Tibial nerve (tissue), 4 donors: Measurements from ENCODE around the gene TAF11L6. TPM values are rescaled to one million over a fixed set of nuclear protein-coding genes. Genes with fewer than 3 reads are reported as not detected.

Experiments used
- small RNA-seq: library from RNA; depleted of rRNA; stranded (forward); fragments of <200 nt; gene quantifications from one replicate; pipeline ENCODE3, GENCODE V24; 2016
- total RNA-seq, 4 donors: library from RNA; depleted of rRNA; stranded (reverse); fragments of >200 nt; gene quantifications; one replicate each; pipeline ENCODE4 v1.1.0, GENCODE V29; 2016

Gene TAF11L6
- total RNA-seq, 4 donors from 2014 or later: not detected

Small RNA genes within 50 kb of the gene (small RNA-seq; reads per million reads assigned to genes)
- not detected for gene AC106774.3

Other genes starting within 250 kb of the TAF11L6 start
- not detected for gene TAF11L2, start 30.4 kb upstream of the TAF11L6 start, total RNA-seq
- gene TAF11L3, start 10.3 kb upstream of the TAF11L6 start, total RNA-seq: not detected
- not detected for gene TAF11L4, start 6.9 kb upstream of the TAF11L6 start, total RNA-seq
- gene TAF11L5, start 3.4 kb upstream of the TAF11L6 start, total RNA-seq: not detected
- not detected for gene TAF11L7, start 57.1 kb downstream of the TAF11L6 start, total RNA-seq
- gene TAF11L8, start 62.3 kb downstream of the TAF11L6 start, total RNA-seq: not detected
- not detected for gene TAF11L9, start 65.7 kb downstream of the TAF11L6 start, total RNA-seq
- gene TAF11L10, start 69.2 kb downstream of the TAF11L6 start, total RNA-seq: not detected
- gene TAF11L11, start 75.5 kb downstream of the TAF11L6 start, total RNA-seq: not detected
- gene TAF11L12, start 81.7 kb downstream of the TAF11L6 start, total RNA-seq: not detected
- not detected for gene TAF11L13, start 103.4 kb downstream of the TAF11L6 start, total RNA-seq
- gene TAF11L14, start 105.8 kb downstream of the TAF11L6 start, total RNA-seq: not detected